Epidermal melanocyte (primary cell): ENCODE results near the gene TRIM3.

Experiments
- DNase-seq: peaks from one replicate; pipeline ENCODE4 v3.0.0; 2011; ENCODE audit warnings: low spot score; ENCODE audit not compliant: insufficient read length

Gene TRIM3

GRCh38 chr11:6402561-6402981, 71.2 kb downstream of the TRIM3 start:
- no peak for DNase-seq

- no peak for DNase-seq
Observed at GRCh38 chr11:6402061-6402470, 71.7 kb downstream of the TRIM3 start.

- no peak for DNase-seq
Observed at GRCh38 chr11:6401464-6401863, 72.3 kb downstream of the TRIM3 start.

GRCh38 chr11:6400431-6401345, 73.1 kb downstream of the TRIM3 start:
- DNase-seq, result no peak
